GM23338 (cell line): Measurements from ENCODE around the gene ABR.

Experiments
- EZH2 ChIP-seq: fragments of 200-600 bp; sonication (generic); IDR thresholded peaks from one replicate; pipeline ENCODE4 v1.8.0; 2017; ENCODE audit warnings: antibody characterized with exemption, mild to moderate bottlenecking, low read depth; ENCODE audit not compliant: unreplicated experiment
- EZH2phosphoT487 ChIP-seq: fragments of 200-600 bp; sonication (generic); IDR thresholded peaks from one replicate; pipeline ENCODE4 v1.8.1; 2018; ENCODE audit warnings: antibody characterized with exemption; ENCODE audit not compliant: unreplicated experiment
- JUNB ChIP-seq: IDR thresholded peaks from one replicate; pipeline ENCODE4 v1.6.1; 2016; ENCODE audit warnings: antibody characterized with exemption; ENCODE audit not compliant: unreplicated experiment
- NANOG ChIP-seq: IDR thresholded peaks from 2 replicates; pipeline ENCODE4 v1.6.1; 2016; ENCODE audit warnings: antibody characterized with exemption, borderline replicate concordance
- POLR2AphosphoS5 ChIP-seq: IDR thresholded peaks from 2 replicates; pipeline ENCODE4 v1.6.1; 2016; ENCODE audit warnings: antibody characterized with exemption, low read depth
- STAT1 ChIP-seq: IDR thresholded peaks from one replicate; pipeline ENCODE4 v1.6.1; 2016; ENCODE audit warnings: antibody characterized with exemption; ENCODE audit not compliant: unreplicated experiment
- ZNF114 ChIP-seq: fragments of 250-450 bp; sonication (Bioruptor Pico); IDR thresholded peaks from 2 replicates; pipeline ENCODE4 v1.5.0; 2020; ENCODE audit warnings: mild to moderate bottlenecking, moderate library complexity
- TF ChIP-seq, protein P1 (sequence below), 2 experiments: fragments of 200-600 bp in 1 of 2; sonication (generic) in 1 of 2; conservative IDR thresholded peaks; 2 replicates each; pipeline versions ENCODE4 v1.5.1 to v1.6.1; 2016 to 2017; ENCODE audit warnings: antibody characterized with exemption in 2 of 2, low read depth in 2 of 2, mild to moderate bottlenecking in 2 of 2, moderate library complexity in 1 of 2
- TF ChIP-seq, protein P2 (sequence below): IDR thresholded peaks from one replicate; pipeline ENCODE4 v1.6.1; 2018; ENCODE audit warnings: antibody characterized with exemption; ENCODE audit not compliant: unreplicated experiment

DNA sequence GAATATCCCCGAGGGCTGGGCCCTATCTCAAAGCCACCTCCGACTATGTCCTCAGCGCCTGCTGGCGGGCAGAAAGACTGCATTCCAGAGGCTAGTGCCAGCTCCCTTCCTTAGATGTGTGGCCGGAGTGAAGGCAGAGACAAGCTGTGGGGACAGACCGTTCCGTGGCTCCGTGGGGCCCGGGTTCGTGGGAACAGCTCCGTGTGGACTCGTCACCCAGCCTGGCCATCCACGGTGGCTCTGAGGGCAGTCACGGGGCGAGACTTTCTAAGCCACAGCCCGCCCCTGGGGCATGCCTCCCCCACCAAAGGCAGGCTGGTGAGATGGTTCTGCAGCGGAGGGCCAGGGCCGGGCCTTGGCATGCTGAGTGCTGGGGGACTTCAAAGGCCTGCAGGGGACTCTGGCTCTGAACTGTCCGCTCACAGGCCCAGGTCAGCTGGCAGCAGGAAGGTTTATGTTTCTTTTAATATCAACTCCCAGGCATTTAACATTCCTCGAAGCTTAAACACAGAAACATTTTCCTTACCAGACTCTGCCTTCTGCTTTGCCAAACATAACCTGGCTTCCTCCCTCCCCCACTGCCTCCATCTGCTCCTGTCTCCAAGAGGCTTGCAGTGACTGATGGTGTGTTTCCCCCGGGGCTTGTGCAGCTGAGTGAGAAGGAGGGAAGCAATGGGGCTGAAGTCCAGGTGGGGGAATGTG is 132.5 kb downstream of the ABR start:
- TF ChIP-seq POLR2AphosphoS5 (no peak), EZH2 (no peak), EZH2phosphoT487 (no peak), JUNB (no peak), ZNF114 (no peak), NANOG (no peak), STAT1 (no peak)
- TF ChIP-seq, protein P1, sequence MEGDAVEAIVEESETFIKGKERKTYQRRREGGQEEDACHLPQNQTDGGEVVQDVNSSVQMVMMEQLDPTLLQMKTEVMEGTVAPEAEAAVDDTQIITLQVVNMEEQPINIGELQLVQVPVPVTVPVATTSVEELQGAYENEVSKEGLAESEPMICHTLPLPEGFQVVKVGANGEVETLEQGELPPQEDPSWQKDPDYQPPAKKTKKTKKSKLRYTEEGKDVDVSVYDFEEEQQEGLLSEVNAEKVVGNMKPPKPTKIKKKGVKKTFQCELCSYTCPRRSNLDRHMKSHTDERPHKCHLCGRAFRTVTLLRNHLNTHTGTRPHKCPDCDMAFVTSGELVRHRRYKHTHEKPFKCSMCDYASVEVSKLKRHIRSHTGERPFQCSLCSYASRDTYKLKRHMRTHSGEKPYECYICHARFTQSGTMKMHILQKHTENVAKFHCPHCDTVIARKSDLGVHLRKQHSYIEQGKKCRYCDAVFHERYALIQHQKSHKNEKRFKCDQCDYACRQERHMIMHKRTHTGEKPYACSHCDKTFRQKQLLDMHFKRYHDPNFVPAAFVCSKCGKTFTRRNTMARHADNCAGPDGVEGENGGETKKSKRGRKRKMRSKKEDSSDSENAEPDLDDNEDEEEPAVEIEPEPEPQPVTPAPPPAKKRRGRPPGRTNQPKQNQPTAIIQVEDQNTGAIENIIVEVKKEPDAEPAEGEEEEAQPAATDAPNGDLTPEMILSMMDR (conservative IDR thresholded peaks at IDR 0.05; ENCODE audit: low read depth in 2 of 2): no peak
- TF ChIP-seq, protein P2, sequence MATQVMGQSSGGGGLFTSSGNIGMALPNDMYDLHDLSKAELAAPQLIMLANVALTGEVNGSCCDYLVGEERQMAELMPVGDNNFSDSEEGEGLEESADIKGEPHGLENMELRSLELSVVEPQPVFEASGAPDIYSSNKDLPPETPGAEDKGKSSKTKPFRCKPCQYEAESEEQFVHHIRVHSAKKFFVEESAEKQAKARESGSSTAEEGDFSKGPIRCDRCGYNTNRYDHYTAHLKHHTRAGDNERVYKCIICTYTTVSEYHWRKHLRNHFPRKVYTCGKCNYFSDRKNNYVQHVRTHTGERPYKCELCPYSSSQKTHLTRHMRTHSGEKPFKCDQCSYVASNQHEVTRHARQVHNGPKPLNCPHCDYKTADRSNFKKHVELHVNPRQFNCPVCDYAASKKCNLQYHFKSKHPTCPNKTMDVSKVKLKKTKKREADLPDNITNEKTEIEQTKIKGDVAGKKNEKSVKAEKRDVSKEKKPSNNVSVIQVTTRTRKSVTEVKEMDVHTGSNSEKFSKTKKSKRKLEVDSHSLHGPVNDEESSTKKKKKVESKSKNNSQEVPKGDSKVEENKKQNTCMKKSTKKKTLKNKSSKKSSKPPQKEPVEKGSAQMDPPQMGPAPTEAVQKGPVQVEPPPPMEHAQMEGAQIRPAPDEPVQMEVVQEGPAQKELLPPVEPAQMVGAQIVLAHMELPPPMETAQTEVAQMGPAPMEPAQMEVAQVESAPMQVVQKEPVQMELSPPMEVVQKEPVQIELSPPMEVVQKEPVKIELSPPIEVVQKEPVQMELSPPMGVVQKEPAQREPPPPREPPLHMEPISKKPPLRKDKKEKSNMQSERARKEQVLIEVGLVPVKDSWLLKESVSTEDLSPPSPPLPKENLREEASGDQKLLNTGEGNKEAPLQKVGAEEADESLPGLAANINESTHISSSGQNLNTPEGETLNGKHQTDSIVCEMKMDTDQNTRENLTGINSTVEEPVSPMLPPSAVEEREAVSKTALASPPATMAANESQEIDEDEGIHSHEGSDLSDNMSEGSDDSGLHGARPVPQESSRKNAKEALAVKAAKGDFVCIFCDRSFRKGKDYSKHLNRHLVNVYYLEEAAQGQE: no peak
